ENCODE results near the gene MYH9.

DNA sequence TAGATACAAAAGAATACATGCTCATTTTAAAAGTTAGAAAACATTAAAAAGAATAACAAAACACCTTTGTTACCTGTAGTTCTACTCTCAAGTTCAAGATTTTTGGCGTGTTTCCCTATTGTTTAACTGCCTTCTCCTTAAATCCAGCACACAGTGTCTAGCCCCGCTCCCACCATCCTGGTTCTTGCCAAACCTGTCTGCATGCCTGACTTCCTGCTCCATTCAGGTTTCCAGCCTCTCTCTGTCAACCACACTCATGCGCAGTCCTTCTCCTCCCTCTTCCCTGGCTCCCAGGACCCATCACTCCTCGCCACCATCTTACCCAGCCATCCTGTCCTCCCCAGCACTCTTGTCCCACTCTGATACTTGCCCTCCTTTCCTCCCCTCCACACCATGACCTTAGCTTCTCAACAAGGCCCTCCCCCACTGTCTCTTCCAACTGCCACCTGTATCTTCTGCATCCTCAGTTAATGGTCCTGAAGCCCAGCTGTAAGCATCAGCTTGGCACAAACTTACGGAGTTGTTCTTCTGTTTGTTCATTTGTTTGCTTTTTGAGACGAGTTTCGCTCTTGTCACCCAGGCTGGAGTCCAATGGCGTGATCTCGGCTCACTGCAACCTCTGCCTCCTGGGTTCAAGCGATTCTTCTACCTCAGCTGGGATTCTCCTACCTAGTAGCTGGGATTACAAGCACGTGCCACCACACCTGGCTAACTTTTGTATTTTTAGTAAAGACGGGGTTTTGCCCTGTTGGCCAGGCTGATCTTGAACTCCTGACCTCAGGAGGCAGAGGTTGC is 7.5 kb upstream of the MYH9 start:
- TF ChIP-seq CTCF (IDR thresholded peaks at IDR 0.05) = no peak
- no peak for TF ChIP-seq POLR2A (IDR thresholded peaks at IDR 0.05)
